ENCODE results near the gene DGCR6L. TPM values are rescaled to one million over a fixed set of nuclear protein-coding genes. Genes with fewer than 3 reads are reported as not detected.
"Not testable (repeated sequence)": the region's sequence is repeated elsewhere in the genome, so short reads cannot be mapped to it uniquely, and the experiment has no call there.

The DGCR6L gene
- total RNA-seq, 6 experiments from 2014 or later, result 32.6 to 79.9 (median 50.9) TPM

- no peak overlapping the region for H3K4me3 ChIP-seq
- intact Hi-C loops (cut with DNase I), result loop anchor here (5.0 kb wide), 1 partner anchor 125 kb away; no protein-coding TSS in a partner anchor
- H3K27ac ChIP-seq, result no peak overlapping the region
- WGBS (ENCODE audit: insufficient coverage, low coverage, low lambda C conversion rate, missing lambda C conversion rate), result 90% methylated on average over 2 of the region's 12 CpGs
- TF ChIP-seq POLR2A (IDR thresholded peaks at IDR 0.05), result no peak
- TF ChIP-seq CTCF (IDR thresholded peaks at IDR 0.05), result no peak
- no peaks in the 10 kb centered on the region for H3K36me3 ChIP-seq
- DNase-seq (no peak), ATAC-seq (no peak)
- no peaks in the 10 kb centered on the region for H3K9me3 ChIP-seq
- H3K27me3 ChIP-seq, result no peaks in the 10 kb centered on the region
- H3K4me1 ChIP-seq, result no peaks in the 10 kb centered on the region
These were observed 38.0 kb downstream of the DGCR6L start for GRCh38 chr22:20281891-20282290.

GRCh38 chr22:20281473-20281872 is 38.4 kb downstream of the DGCR6L start:
- H3K36me3 ChIP-seq, H3K27ac ChIP-seq, H3K9me3 ChIP-seq, H3K4me1 ChIP-seq, DNase-seq, H3K4me3 ChIP-seq, H3K27me3 ChIP-seq, ATAC-seq: not testable (repeated sequence)
- WGBS (ENCODE audit: insufficient coverage, low coverage, low lambda C conversion rate, missing lambda C conversion rate), result no CpG with 5 or more reads among the region's 9 CpGs
- intact Hi-C loops (cut with DNase I), result loop anchor here (5.0 kb wide), 1 partner anchor 124 kb away; no protein-coding TSS in a partner anchor

- H3K9me3 ChIP-seq, result no peaks in the 10 kb centered on the region
- no peak overlapping the region for H3K4me3 ChIP-seq
- H3K27ac ChIP-seq, result no peak overlapping the region
- ATAC-seq, result no peak
- no peak for TF ChIP-seq POLR2A (IDR thresholded peaks at IDR 0.05)
- no peak for TF ChIP-seq CTCF (IDR thresholded peaks at IDR 0.05)
- no peaks in the 10 kb centered on the region for H3K4me1 ChIP-seq
- no peak for DNase-seq
- intact Hi-C loops (cut with DNase I), result loop anchor here (5.0 kb wide), 1 partner anchor 124 kb away; no protein-coding TSS in a partner anchor
- H3K27me3 ChIP-seq, result no peaks in the 10 kb centered on the region
- no CpG with 5 or more reads among the region's 12 CpGs for WGBS (ENCODE audit: insufficient coverage, low coverage, low lambda C conversion rate, missing lambda C conversion rate)
- no peaks in the 10 kb centered on the region for H3K36me3 ChIP-seq
These were observed 39.0 kb downstream of the DGCR6L start for GRCh38 chr22:20280866-20281265.

GRCh38 chr22:20280163-20280562 is 39.7 kb downstream of the DGCR6L start:
- not testable (repeated sequence) for H3K27ac ChIP-seq, H3K4me3 ChIP-seq, H3K9me3 ChIP-seq, DNase-seq, H3K4me1 ChIP-seq, H3K36me3 ChIP-seq, ATAC-seq, H3K27me3 ChIP-seq
- intact Hi-C loops (cut with DNase I), result loop anchor here (5.0 kb wide), 1 partner anchor 123 kb away; no protein-coding TSS in a partner anchor
- no CpG with 5 or more reads among the region's 21 CpGs for WGBS (ENCODE audit: insufficient coverage, low coverage, low lambda C conversion rate, missing lambda C conversion rate)

- Histone ChIP-seq H3K4me3 (no peak overlapping the region), H3K27me3 (no peaks in the 10 kb centered on the region), H3K4me1 (no peaks in the 10 kb centered on the region), H3K27ac (no peak overlapping the region), H3K9me3 (no peaks in the 10 kb centered on the region), H3K36me3 (no peaks in the 10 kb centered on the region)
- no peak for DNase-seq
- no peak for ATAC-seq
- intact Hi-C loops (cut with DNase I), result loop anchor here (5.0 kb wide), 1 partner anchor 122 kb away; no protein-coding TSS in a partner anchor
- TF ChIP-seq POLR2A (IDR thresholded peaks at IDR 0.05) (no peak), CTCF (IDR thresholded peaks at IDR 0.05) (no peak)
- 56% methylated on average over 11 of the region's 15 CpGs for WGBS (ENCODE audit: insufficient coverage, low coverage, low lambda C conversion rate, missing lambda C conversion rate)
These were observed 40.2 kb downstream of the DGCR6L start for GRCh38 chr22:20279662-20280134.

GRCh38 chr22:20278726-20279490 is 41.0 kb downstream of the DGCR6L start:
- ATAC-seq; H3K4me1 ChIP-seq; H3K4me3 ChIP-seq; intact Hi-C loops (cut with DNase I); H3K36me3 ChIP-seq; DNase-seq; H3K27me3 ChIP-seq; H3K9me3 ChIP-seq; H3K27ac ChIP-seq: not testable (repeated sequence)
- WGBS (ENCODE audit: insufficient coverage, low coverage, low lambda C conversion rate, missing lambda C conversion rate), result no CpG with 5 or more reads among the region's 22 CpGs

- ATAC-seq; DNase-seq; H3K4me3 ChIP-seq; intact Hi-C loops (cut with DNase I); H3K9me3 ChIP-seq; H3K27me3 ChIP-seq; H3K4me1 ChIP-seq; H3K27ac ChIP-seq; H3K36me3 ChIP-seq: not testable (repeated sequence)
- WGBS (ENCODE audit: insufficient coverage, low coverage, low lambda C conversion rate, missing lambda C conversion rate), result 74% methylated on average over 2 of the region's 18 CpGs
These were observed 41.8 kb downstream of the DGCR6L start for GRCh38 chr22:20277936-20278635.
